Measurements from ENCODE around the gene MTLN. TPM values are rescaled to one million over a fixed set of nuclear protein-coding genes. Genes with fewer than 3 reads are reported as not detected.

MTLN gene
- total and polyA plus RNA-seq, 2 of the 13 experiments (the other 11 are each of a cell fraction or from before 2014, with no cell fraction given), result 37.1 to 50.4 TPM

GRCh38 chr2:110205660-110206455 is 6.5 kb downstream of the MTLN start (continued):
- TF ChIP-seq, protein P1, sequence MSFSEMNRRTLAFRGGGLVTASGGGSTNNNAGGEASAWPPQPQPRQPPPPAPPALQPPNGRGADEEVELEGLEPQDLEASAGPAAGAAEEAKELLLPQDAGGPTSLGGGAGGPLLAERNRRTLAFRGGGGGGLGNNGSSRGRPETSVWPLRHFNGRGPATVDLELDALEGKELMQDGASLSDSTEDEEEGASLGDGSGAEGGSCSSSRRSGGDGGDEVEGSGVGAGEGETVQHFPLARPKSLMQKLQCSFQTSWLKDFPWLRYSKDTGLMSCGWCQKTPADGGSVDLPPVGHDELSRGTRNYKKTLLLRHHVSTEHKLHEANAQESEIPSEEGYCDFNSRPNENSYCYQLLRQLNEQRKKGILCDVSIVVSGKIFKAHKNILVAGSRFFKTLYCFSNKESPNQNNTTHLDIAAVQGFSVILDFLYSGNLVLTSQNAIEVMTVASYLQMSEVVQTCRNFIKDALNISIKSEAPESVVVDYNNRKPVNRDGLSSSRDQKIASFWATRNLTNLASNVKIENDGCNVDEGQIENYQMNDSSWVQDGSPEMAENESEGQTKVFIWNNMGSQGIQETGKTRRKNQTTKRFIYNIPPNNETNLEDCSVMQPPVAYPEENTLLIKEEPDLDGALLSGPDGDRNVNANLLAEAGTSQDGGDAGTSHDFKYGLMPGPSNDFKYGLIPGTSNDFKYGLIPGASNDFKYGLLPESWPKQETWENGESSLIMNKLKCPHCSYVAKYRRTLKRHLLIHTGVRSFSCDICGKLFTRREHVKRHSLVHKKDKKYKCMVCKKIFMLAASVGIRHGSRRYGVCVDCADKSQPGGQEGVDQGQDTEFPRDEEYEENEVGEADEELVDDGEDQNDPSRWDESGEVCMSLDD (CRISPR knock-in tag; IDR thresholded peaks at IDR 0.05; ENCODE audit: borderline replicate concordance), result no peak
- TF ChIP-seq ZFP36L2 (CRISPR knock-in tag; IDR thresholded peaks at IDR 0.05), result no peak
- TF ChIP-seq NFE2 (CRISPR knock-in tag; IDR thresholded peaks at IDR 0.05), result no peak
- TF ChIP-seq ZNF850 (CRISPR knock-in tag; conservative IDR thresholded peaks at IDR 0.05), result no peak
- TF ChIP-seq, protein P2, sequence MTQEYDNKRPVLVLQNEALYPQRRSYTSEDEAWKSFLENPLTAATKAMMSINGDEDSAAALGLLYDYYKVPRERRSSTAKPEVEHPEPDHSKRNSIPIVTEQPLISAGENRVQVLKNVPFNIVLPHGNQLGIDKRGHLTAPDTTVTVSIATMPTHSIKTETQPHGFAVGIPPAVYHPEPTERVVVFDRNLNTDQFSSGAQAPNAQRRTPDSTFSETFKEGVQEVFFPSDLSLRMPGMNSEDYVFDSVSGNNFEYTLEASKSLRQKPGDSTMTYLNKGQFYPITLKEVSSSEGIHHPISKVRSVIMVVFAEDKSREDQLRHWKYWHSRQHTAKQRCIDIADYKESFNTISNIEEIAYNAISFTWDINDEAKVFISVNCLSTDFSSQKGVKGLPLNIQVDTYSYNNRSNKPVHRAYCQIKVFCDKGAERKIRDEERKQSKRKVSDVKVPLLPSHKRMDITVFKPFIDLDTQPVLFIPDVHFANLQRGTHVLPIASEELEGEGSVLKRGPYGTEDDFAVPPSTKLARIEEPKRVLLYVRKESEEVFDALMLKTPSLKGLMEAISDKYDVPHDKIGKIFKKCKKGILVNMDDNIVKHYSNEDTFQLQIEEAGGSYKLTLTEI (CRISPR knock-in tag; conservative IDR thresholded peaks at IDR 0.05), result no peak
- no peak for TF ChIP-seq PITX1 (CRISPR knock-in tag; IDR thresholded peaks at IDR 0.05)
- no peak for TF ChIP-seq RBAK (CRISPR knock-in tag; IDR thresholded peaks at IDR 0.05)
- TF ChIP-seq CBFB (CRISPR knock-in tag; IDR thresholded peaks at IDR 0.05), result no peak
- TF ChIP-seq HES4 (CRISPR knock-in tag; IDR thresholded peaks at IDR 0.05; ENCODE audit: borderline replicate concordance), result no peak
- TF ChIP-seq, protein P3, sequence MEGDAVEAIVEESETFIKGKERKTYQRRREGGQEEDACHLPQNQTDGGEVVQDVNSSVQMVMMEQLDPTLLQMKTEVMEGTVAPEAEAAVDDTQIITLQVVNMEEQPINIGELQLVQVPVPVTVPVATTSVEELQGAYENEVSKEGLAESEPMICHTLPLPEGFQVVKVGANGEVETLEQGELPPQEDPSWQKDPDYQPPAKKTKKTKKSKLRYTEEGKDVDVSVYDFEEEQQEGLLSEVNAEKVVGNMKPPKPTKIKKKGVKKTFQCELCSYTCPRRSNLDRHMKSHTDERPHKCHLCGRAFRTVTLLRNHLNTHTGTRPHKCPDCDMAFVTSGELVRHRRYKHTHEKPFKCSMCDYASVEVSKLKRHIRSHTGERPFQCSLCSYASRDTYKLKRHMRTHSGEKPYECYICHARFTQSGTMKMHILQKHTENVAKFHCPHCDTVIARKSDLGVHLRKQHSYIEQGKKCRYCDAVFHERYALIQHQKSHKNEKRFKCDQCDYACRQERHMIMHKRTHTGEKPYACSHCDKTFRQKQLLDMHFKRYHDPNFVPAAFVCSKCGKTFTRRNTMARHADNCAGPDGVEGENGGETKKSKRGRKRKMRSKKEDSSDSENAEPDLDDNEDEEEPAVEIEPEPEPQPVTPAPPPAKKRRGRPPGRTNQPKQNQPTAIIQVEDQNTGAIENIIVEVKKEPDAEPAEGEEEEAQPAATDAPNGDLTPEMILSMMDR (CRISPR knock-in tag; IDR thresholded peaks at IDR 0.05), result no peak

Measured in HepG2 (cell line).